HG03060 (cell line): Measurements from ENCODE around the gene KLRG1.

Experiments
- ATAC-seq: cut with Tn5 transposase; IDR thresholded peaks from one replicate; pipeline ENCODE4 v1.9.1; 2021; ENCODE audit warnings: low read depth, moderate number of reproducible peaks; ENCODE audit not compliant: unreplicated experiment

The KLRG1 gene

DNA sequence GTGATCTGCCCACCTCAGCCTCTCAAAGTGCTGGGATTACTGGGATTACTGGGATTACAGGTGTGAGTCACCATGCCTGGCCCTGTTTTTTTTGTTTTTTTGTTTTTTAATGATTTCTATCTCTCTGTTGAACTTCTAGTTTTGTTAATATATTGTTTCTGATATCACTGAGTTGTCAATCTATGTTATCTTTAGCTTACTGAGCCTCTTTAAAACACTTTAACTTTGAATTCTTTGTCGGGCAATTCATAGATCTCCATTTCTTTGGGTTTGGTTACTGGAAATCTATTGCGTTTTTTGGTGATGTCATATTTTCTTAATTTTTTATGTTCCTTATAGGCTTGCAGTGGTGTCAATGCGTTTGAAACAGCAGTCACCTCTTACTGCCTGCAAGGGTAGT lies 9.2 kb upstream of the KLRG1 start:
- ATAC-seq, result no peak

DNA sequence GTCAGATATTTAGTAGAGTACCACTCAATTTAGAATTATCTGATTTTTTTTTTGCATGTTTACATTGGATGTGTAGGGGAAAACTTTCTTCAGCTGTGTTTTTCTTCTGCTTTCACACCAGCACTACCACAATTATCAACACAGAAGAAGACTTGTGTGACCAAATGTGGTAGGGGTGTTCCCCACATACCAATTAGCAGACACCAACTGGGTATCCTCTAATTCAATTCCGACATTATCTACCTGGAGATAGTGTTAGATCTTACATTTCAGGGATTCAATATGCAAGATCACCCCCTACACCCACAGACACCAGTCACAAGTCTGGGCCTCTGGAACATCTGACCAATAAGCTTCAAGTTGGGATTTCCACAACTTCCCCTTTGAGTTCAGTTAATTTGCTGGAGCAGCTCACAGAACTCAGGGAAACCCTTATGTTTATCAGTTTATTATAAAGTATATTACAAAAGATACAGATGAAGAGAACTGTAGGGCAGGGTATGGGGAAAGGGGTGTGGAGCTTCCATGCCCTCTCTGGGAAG lies 4.1 kb upstream of the KLRG1 start:
- no peak for ATAC-seq

DNA sequence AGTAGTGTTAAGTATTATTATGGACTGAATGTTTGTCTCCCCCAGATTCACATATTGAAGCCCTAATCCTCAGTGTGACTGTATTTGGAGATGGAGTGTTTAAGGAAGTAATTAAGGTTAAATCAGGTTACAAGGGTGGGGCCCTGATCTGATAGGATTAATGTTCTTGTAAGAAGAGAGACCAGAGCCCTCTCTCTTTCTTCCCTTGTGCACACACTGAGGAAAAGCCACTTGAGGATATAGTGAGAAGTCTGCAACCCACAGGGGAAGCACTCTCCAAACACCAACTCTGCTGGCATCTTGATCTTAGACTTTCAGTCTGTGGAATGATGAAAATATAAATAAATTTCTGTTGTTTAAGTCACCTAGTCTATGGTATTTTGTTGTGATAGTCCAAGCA lies 2.2 kb upstream of the KLRG1 start:
- no peak for ATAC-seq

DNA sequence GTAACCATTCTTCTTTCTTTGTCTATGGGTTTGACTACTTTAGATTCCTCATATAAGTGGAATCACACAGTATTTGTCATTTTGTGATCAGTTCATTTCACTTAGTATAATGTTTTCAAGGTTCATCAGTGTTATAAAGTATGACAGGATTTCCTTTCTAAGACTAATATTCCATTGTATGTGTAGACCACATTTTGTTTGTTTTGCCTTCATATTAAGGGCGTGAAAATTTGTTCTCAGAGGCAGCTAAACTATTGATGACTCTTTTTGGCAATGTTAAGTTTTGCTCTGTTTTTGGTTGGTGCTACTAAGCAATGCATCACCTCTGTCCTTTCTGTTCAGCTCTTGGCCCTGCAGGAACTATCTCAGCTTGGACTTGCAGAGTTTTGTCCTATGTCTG lies 1.7 kb upstream of the KLRG1 start:
- ATAC-seq, result no peak

DNA sequence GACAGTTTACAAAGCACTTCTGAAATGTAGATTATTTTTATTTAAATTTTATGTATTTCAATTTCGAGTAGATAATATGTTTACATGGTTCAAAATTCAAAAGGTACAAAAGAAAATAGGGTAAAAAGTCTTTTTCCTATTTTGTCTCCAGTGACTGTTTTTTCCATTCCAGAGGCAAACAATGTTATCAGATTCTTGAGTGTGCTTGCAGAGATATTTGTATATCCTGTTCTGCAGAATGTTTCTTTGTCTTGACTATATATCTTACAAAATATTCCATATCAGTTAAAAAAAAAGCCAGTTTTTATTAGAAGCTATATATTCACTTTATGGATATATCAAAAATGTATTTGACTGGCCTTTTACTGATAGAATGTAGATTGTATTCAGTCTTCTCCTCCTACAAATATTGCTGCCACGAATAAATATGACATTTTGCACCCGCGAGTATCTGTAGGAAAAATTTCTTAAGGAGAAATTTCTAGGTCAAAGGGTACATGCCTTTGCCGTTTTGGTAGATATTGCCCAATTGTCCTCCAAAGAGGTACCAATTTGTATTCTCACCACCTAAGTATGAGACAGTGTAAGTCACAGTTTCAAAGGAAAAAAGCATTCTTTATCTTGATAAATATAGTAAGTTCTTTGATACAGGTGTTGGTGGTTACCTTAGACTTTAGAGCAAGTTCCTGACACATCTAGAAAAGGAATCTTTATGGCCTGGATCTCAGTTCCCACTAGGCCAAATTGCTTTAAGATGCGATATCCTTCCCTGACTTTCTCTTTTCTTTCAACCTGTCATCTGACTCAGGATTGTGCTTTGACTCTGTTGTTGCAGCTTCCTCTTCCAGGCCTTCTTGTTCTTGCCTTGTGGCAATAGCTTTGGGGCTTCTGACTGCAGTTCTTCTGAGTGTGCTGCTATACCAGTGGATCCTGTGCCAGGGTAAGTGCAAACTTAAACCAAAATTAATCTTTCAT lies 2.3 kb downstream of the KLRG1 start:
- no peak for ATAC-seq

DNA sequence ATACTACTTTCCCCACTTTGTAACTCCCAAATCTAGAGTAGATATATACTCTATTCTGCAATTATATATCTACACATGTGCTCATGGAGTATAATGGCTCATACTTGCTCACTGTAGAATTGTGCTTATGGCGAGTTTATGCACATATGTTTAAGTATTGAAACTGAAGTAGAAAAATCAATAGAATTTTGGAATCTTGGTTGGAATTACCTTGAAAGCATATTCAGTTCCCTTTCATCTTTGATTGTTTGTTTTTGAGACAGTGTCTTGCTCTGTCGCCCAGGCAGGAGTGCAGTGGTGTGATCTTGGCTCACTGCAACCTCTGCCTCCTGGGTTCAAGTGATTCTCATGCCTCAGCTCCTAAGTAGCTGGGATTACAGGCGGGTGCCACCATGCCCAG lies 4.5 kb downstream of the KLRG1 start:
- no peak for ATAC-seq

DNA sequence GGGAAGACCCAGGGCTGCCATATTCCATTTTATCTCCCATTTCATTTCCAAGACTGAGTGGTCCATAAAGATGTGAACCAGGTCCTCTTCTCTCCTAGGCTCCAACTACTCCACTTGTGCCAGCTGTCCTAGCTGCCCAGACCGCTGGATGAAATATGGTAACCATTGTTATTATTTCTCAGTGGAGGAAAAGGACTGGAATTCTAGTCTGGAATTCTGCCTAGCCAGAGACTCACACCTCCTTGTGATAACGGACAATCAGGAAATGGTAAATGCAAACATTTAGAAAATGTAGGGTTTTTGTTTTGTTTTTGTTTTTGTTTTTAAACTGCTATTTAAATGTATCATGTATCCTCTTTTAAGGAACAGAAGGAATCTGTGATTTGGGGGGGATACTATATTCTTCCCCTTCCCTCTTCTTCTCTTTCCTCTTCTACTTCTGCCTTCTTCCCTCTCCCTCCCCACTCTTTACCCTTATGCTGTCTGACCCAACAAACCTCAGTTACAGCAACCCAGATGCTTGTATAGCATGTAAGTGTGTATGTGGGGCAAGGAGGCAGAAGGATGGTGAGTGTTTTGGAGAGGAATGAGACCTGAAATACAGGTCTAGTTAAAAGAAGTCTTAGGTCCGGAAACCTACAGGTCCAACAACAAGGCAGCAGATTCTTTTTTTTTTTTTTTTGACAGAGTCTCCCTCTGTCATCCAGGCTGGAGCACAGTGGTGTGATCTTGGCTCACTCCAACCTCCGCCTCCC lies 5.9 kb downstream of the KLRG1 start:
- no peak for ATAC-seq

DNA sequence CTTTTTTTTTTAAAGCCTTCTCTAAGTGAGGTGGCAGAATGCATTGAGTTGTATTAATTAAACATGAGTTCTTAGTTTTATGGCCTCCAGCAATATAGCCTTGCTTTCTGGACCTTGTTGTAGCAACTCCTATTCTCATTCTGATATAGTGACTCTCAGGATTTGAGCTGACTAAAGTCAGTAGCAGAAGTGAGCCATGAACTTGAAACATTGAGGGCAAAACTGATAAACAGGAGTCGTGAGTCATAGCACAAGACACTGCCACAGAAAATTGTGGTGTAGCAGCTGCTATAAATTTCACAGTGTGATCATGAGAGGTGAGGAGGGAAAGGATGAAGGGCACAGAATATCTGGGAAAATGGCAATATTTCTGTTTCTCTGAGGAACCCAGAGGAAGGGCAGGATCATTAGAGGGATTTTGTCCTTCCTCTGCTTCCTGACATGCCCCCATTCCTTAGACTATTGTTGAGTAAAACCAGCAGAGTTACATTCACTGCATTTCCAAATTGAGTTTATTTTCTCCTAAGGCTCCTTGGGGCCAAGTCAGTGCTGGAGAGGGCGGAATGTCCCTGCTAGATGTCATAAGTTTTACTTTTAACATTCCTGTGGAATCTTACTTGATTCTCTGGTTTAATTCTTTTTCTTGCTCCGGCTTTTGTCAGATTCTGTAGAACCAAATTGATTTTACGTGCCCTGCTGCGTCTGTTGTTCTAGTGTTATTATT lies 7.5 kb downstream of the KLRG1 start:
- peak; percentile 91 for ATAC-seq

DNA sequence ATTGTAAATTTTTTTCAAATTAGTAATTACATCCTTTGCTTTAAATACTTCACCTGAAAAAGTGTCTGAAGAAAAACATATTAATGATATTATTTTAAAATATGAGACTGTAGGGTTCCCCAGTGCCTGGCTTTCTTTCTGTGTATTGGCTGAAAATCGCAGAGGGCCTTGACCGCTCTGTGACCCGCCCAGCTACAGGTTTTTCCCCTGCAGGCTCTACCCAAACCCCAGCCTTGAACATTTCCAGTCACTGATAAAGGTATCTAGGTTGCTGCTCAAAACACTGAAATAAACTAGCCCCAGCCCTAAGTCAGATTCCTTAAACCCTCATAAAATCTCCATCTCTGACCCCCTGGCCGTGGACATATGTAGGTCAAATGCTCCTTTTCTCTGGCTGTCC lies 11.9 kb downstream of the KLRG1 start:
- ATAC-seq, result no peak

DNA sequence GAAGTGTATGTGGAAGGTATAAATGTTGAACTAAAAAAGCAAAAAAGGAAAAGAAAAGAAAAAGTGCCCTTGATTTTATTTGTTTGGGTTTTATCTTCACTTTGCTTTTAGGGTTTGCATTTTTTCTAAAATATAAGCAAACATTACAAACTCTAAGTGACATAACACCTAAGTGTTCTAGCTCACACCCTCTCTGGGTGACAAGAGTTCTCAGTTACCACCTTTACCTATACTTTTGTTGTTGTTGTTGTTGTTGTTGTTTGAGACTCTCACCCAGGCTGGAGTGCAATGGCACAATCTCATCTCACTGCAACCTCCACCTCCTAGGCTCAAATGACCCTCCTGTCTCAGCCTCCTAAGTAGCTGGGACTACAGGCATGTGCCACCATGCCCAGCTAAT lies 13.0 kb downstream of the KLRG1 start:
- no peak for ATAC-seq

DNA sequence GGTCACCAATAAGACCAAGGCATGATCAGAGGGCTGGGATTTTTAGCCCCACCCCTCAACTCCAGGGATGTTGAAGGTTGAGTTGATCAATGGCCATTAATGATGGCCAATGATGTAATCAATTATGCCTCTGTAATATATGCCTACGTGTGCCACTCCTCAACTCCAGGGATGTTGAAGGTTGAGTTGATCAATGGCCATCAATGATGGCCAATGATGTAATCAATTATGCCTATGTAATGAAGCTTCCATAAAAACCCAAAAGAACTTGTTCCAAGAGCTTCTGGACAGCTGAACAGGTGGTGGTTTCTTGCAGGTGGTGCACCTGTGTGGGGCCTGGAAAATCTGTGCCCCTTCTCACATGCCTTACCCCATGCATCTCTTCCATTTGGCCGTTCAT lies 33.2 kb downstream of the KLRG1 start:
- no peak for ATAC-seq

DNA sequence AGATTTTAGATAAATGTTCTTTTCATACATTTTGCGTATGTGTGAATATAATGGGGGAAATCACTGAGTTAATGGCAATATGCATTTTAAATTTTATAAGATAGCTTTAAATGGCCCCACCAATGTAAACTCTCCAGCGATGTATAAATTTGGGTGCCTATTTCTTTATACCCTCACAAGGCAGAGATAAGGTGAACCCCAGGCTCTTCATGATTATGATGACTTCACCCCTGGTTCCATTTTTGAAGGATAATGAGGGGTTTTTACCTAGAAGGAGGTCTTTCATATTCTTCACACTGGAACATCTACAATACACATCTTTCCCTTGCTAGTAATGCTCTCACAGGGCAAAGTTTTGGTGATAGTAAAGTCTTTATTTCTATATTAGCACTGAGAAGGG lies 35.2 kb downstream of the KLRG1 start:
- ATAC-seq, result no peak

DNA sequence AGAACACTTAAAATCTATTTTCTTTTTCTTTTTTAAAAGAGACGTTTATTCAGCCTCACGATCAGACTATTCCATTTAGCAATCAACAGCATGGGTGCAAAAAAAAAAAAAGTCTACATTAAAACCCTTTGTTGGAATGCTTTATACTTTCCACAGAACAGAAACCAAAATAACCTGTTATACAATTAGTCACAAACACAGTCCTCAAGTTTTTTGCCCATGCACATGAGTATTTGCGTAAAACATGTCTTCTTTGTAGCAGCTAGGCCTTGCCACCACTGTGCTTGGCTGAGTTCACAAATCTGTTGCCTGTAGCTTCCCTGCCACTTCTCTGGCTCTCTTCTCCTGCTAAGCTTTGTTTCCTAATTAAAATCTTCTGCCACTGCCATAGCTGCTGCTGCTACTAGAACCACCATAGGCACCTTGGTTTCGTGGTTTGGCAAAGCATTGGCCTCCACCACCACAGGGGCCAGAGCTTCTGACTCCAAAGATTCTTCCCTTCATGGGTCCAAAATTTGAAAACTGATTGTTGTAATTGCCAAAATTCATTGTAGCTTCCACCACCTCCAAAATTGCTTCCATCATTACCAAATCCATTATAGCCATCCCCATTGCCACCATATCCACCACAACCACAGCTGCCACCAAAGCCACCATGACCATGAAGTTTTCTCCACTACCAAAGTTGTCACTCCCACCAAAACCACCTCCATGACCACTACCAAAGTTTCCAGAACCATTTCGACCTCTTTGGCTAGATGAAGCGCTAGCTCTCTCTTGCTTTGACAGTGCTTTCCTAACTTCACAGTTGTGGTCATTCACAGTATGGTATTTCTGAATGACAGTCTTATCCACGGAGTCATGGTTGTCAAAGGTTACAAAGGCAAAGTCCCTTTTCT lies 38.1 kb downstream of the KLRG1 start:
- ATAC-seq, result no peak

DNA sequence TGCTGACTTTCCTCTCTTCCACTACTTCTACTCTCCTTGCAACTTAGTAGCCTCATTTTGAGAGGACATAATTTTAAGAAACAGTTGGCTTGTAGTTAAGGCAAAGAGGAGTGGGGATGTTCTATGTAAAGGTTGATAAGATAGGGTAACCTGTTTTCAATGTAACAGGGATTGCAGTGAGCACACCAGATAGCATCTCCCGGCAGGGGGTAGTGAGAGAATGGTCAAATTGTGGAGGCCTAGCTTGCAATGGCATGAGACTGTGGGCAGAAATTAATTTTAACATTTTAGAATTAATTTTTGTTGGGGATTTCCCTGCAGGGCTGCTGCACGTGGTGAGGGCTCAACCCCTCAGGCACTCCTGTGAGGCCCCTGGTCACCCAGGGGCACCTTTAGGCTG lies 41.4 kb downstream of the KLRG1 start:
- ATAC-seq, result no peak

DNA sequence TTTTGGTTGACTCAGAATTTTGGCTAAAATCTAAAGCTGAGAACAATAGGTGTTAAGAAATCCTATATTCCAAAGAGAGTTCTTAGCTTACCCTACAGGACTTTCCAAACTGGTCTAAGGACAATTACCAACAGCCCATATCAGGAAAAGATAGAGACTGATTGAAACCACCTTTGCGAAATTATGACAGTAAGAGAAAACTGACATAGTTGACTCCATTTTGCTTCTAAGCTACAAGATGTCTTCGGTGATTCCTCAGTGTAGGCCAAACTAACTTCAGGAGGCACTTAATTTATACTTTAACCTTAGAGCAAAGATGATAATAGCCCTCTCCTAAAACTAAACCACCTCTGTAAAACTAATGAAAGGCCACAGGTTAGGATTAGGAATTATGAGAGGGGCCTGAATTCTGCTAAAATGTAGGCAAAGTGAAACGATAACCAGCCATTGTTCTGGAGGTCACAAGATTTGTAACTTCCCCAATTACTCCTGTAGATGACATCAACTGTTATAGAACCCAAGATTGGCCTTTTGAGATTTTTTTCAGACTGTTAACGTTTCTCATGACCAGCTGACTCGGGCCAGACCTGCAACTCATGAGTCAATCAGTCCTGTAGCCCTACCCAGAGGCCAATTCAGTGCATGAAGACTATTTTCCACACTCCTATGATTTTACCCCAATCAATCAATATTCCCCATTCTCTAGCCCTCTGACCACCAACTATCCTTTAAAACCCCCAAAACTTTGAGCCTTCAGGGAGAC lies 43.0 kb downstream of the KLRG1 start:
- ATAC-seq, result no peak

DNA sequence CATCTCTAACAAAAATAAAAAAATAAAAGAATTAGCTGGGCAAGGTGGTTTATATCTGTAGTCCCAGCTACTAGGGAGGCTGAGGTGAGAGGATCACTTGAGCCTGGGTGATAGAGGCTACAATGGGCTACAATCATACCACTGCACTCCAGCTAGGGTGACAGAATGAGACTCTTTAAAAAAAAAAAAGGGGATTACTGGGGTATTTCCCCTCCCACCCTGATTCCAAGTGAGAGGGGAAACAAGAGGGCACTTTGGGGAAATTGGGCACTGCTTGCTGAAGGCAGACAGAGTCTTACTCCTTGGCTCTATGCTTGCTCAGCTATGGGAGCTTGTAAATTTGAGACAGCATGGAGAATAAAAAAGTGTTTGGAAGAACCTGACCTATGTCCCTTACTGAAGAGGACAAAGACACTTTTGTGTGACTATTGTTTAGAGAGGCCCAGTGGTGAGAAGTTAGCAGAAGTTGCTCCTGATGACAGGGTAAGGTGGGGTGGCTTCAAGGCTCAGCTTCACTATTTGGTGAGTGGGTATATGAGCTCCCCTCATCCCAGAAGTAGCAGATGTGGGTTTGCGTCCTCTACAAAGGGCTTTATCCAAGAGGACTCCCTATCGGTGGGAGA lies 44.0 kb downstream of the KLRG1 start:
- ATAC-seq, result no peak

DNA sequence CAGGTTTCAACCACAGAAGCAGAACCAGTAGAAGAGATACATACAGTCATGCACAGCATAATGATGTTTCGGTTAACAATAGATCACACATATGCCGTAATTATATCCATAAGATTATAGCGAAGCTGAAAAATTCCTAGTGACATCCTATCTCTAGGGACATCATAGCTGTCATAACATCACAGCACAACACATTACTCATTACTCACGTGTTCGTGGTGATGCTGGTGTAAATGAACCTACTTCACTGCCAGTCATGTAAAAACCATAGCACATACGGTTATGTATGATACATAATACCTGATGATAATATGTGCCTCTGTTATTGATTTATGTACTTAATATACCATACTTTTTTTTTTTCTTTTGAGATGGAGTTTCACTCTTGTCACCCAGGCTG lies 44.7 kb downstream of the KLRG1 start:
- no peak for ATAC-seq

DNA sequence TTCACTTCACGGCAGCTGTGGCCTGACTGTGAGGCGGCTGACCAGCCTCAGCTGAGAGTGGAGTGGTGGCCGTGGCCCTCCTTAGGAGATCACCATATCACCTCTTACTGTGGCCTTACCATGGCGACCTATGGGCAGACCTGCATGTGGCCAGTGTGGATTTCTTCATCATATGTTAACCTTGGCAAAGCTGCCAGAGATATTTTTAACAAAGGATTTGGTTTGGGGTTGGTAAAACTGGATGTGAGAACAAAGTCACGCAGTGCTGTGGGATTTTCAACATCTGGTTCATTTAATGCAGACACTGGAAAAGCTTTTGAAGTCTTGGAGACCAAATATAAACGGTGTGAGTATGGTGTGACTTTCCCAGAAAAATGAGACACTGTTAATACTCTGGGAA lies 46.9 kb downstream of the KLRG1 start:
- ATAC-seq, result no peak

DNA sequence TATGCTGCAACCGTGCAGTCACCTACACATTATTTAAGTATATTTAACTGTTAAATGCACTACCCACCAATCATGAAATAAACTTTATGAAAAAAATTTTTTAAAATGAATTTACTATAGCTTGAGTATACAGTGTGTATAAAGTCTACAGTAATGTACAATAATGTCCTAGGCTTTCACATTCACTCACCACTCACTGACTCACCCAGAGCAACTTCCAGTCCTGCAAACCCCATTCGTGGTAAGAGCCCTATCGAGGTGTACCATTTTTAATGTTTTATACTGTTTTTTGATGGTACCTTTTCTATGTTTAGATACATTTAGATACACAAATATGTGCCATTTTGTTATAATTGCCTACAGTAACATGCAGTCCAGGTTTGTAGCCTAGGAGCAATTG lies 48.1 kb downstream of the KLRG1 start:
- no peak for ATAC-seq
